ENCODE data around the gene SLC25A45. TPM values are rescaled to one million over a fixed set of nuclear protein-coding genes. Genes with fewer than 3 reads are reported as not detected.

The SLC25A45 gene
- total and polyA plus RNA-seq, 2 donors from 2014 or later, result 4.1 to 14.7 TPM

DNA sequence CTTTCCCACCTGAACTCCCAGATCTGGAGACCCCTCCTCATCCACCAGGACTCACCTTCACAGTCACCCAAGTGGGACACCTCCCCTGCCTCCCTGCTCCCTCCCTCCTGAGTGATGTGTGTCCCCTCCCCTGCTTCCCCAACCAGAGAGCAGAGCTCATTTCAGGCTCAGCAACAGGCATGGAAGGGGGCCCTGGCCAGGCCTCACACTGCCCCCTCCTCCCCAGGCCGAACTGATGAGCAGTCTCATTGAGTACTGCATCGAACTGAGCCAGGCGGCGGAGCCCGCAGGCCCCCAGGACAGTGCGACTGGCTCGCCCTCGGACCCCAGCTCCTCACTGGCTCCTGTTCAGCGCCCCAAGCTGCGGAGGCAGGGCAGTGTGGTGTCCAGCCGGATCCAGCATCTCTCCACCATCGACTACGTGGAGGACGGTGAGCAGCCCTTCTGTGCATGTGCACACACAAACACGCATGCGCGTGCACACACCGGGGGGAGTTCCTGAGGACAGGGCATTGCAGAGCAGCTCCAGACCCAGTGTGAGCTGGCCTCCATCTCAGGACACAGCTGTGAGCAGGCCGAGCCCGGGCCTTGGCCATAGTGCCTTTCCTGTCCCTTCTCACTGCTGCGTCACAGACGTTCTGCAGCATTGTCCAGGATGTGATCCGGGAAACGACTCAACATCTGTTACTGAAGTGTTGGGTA lies 22.3 kb upstream of the SLC25A45 start:
- Histone ChIP-seq H3K9ac (ENCODE audit: low read length in 3 of 3) (no peak overlapping the region), H3K4me1 (ENCODE audit: control insufficient read depth in 2 of 3, insufficient read depth in 2 of 3, low read depth in 1 of 3, low read length in 3 of 3) (peaks cover 0 to 3% (median 0%) of the 10 kb centered on the region in 3 donors), H3K36me3 (ENCODE audit: control insufficient read depth in 2 of 3, insufficient read depth in 3 of 3, low read length in 3 of 3) (peaks cover 0 to 13% (median 4%) of the 10 kb centered on the region in 3 donors), H3K9me3 (ENCODE audit: control insufficient read depth in 2 of 3, insufficient read depth in 1 of 3, low read length in 3 of 3) (no peaks in the 10 kb centered on the region), H3K27ac (ENCODE audit: low read depth in 2 of 2, low read length in 2 of 2) (no peak overlapping the region), H3K4me3 (ENCODE audit: low read length in 3 of 3) (no peak overlapping the region), H3K27me3 (ENCODE audit: control insufficient read depth, insufficient read depth, low read length) (no peaks in the 10 kb centered on the region)
- no peak for TF ChIP-seq CTCF (IDR thresholded peaks at IDR 0.05; ENCODE audit: borderline replicate concordance, extremely low read depth, insufficient read depth)
- FAIRE-seq (no peak), DNase-seq (peak in 1 of 5 donors; percentile 64)
- intact Hi-C loops (cut with DNase I), result no loop called here

GRCh38 chr11:65404210-65404609 lies 21.8 kb upstream of the SLC25A45 start:
- Histone ChIP-seq H3K4me1 (ENCODE audit: control insufficient read depth in 2 of 3, insufficient read depth in 2 of 3, low read depth in 1 of 3, low read length in 3 of 3) (peaks cover 0 to 3% (median 0%) of the 10 kb centered on the region in 3 donors), H3K36me3 (ENCODE audit: control insufficient read depth in 2 of 3, insufficient read depth in 3 of 3, low read length in 3 of 3) (peaks cover 0 to 13% (median 4%) of the 10 kb centered on the region in 3 donors), H3K4me3 (ENCODE audit: low read length in 3 of 3) (no peak overlapping the region), H3K9me3 (ENCODE audit: control insufficient read depth in 2 of 3, insufficient read depth in 1 of 3, low read length in 3 of 3) (no peaks in the 10 kb centered on the region), H3K27ac (ENCODE audit: low read depth in 2 of 2, low read length in 2 of 2) (no peak overlapping the region), H3K9ac (ENCODE audit: low read length in 3 of 3) (no peak overlapping the region), H3K27me3 (ENCODE audit: control insufficient read depth, insufficient read depth, low read length) (no peaks in the 10 kb centered on the region)
- FAIRE-seq (no peak), DNase-seq (peak in 1 of 5 donors; percentile 54)
- intact Hi-C loops (cut with DNase I), result no loop called here
- no peak for TF ChIP-seq CTCF (IDR thresholded peaks at IDR 0.05; ENCODE audit: borderline replicate concordance, extremely low read depth, insufficient read depth)

DNA sequence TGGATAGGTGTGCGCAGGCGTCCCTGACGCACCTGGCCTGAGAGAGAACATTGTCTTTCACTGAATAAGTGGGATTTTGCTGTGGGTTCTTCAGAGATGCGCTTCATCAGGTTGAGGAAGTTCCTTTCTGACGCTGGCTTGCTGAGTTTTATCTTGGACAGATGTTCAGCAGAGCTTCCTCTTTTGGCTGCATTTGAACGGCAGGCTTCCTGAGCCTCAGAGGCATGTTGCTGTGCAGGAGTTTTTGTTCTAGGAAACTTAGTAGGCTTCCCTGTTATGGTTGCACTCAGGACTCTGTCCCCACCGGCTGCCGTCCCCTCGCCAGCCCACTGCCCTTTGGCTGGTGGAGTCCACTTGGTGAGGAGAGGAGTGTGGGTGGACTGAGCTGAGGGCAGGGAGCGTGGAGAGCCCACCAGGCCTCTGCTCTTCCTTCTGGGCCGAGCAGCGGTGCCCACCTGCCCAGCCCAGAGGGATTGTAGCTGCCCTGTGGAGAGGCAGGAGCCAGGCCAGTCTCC lies 21.2 kb upstream of the SLC25A45 start:
- DNase-seq, result no peak
- TF ChIP-seq CTCF (IDR thresholded peaks at IDR 0.05; ENCODE audit: borderline replicate concordance, extremely low read depth, insufficient read depth), result no peak
- FAIRE-seq, result no peak
- no peaks in the 10 kb centered on the region for H3K27me3 ChIP-seq (ENCODE audit: control insufficient read depth, insufficient read depth, low read length)
- intact Hi-C loops (cut with DNase I), result no loop called here
- peaks cover 0 to 3% (median 0%) of the 10 kb centered on the region in 3 donors for H3K4me1 ChIP-seq (ENCODE audit: control insufficient read depth in 2 of 3, insufficient read depth in 2 of 3, low read depth in 1 of 3, low read length in 3 of 3)
- H3K9ac ChIP-seq (ENCODE audit: low read length in 3 of 3), result no peak overlapping the region
- no peak overlapping the region for H3K27ac ChIP-seq (ENCODE audit: low read depth in 2 of 2, low read length in 2 of 2)
- no peaks in the 10 kb centered on the region for H3K9me3 ChIP-seq (ENCODE audit: control insufficient read depth in 2 of 3, insufficient read depth in 1 of 3, low read length in 3 of 3)
- no peak overlapping the region for H3K4me3 ChIP-seq (ENCODE audit: low read length in 3 of 3)
- H3K36me3 ChIP-seq (ENCODE audit: control insufficient read depth in 2 of 3, insufficient read depth in 3 of 3, low read length in 3 of 3), result peaks cover 0 to 13% (median 2%) of the 10 kb centered on the region in 3 donors

Measured in kidney (tissue), 14 donors.